ENCODE measurements around the gene COPB2.

Gene COPB2

DNA sequence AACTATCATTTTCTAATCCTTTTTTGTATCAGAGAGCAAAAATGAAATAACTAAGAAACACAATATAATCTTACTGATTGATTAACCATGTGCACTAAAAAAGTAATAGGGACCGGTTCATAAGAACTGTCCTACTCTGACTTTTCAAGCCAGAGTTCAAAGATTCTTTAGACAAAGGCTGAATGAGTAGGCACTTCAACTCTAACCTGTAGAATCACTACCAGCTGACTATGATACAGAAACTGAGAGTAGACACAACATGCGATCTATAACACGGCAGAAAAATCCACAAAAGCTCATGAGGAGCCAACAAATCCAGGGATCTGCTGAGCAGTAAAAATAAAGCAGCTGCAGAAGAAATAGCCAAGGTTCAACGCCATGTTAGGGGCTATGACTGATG lies 8.9 kb downstream of the COPB2 start:
- Histone ChIP-seq H3K36me3 (ENCODE audit: low read length) (peaks cover 20% of the 10 kb centered on the region), H3K9ac (ENCODE audit: low read length) (no peak overlapping the region), H3K27ac (ENCODE audit: low read depth, low read length) (no peak overlapping the region), H3K4me3 (ENCODE audit: insufficient read depth, low read length, poor library complexity, severe bottlenecking) (no peak overlapping the region), H4K20me1 (ENCODE audit: low read depth, low read length) (peaks cover 17% of the 10 kb centered on the region; the same call in 1 of the 2 replicates), H3K79me2 (ENCODE audit: insufficient read depth, low read length) (peaks cover 41% of the 10 kb centered on the region), H3K9me2 (replicated peaks; ENCODE audit: insufficient read depth, low read length) (no peaks in the 10 kb centered on the region), H3K9me3 (ENCODE audit: insufficient read depth, low read length) (no peaks in the 10 kb centered on the region), H3F3A (ENCODE audit: insufficient read depth) (no peaks in the 10 kb centered on the region), H3K4me2 (ENCODE audit: low read depth, low read length, poor library complexity, severe bottlenecking) (no peak overlapping the region), H2AFZ (ENCODE audit: low read depth, low read length, severe bottlenecking) (no peak overlapping the region), H3K27me3 (ENCODE audit: low read length) (no peaks in the 10 kb centered on the region)
- TF ChIP-seq EZH2phosphoT487 (conservative IDR thresholded peaks at IDR 0.05; ENCODE audit: low read length): no peak
- TF ChIP-seq, protein P1, sequence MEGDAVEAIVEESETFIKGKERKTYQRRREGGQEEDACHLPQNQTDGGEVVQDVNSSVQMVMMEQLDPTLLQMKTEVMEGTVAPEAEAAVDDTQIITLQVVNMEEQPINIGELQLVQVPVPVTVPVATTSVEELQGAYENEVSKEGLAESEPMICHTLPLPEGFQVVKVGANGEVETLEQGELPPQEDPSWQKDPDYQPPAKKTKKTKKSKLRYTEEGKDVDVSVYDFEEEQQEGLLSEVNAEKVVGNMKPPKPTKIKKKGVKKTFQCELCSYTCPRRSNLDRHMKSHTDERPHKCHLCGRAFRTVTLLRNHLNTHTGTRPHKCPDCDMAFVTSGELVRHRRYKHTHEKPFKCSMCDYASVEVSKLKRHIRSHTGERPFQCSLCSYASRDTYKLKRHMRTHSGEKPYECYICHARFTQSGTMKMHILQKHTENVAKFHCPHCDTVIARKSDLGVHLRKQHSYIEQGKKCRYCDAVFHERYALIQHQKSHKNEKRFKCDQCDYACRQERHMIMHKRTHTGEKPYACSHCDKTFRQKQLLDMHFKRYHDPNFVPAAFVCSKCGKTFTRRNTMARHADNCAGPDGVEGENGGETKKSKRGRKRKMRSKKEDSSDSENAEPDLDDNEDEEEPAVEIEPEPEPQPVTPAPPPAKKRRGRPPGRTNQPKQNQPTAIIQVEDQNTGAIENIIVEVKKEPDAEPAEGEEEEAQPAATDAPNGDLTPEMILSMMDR (IDR thresholded peaks at IDR 0.05; ENCODE audit: insufficient read depth, low read length, poor library complexity, severe bottlenecking): no peak

DNA sequence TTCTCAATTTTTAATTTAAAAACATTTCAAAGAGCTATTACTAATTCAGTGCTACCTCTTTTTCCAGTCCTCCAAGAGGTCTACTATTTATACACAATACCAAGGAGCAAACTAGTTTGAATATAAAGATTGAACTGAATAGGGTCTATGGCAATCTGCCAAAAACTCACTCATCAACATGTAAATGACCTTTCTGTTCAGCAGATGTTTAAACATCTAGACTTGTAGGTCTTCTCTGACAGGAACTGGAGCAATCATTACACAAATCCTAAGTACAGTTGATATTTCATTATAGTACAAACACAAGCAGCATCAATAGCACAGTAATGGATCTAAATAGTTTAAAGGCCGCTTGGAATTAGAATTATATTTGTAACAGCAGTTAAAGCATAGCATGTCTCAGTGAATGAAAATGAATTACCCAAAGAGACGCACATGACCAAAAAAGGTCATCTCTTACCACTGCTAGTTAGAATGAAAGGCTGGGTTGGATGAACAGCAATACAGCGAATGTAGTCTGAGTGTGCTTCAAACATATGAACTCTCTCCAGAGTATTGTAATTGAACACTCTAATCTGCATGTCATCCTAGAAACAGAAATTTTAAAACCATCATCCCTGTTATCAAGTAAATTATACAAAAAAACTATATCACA lies 10.7 kb downstream of the COPB2 start:
- H3F3A ChIP-seq (ENCODE audit: insufficient read depth): no peaks in the 10 kb centered on the region
- H4K20me1 ChIP-seq (ENCODE audit: low read depth, low read length): peaks cover 8% of the 10 kb centered on the region; the same call in 1 of the 2 replicates
- TF ChIP-seq EZH2phosphoT487 (conservative IDR thresholded peaks at IDR 0.05; ENCODE audit: low read length): no peak
- TF ChIP-seq, protein P1 (IDR thresholded peaks at IDR 0.05; ENCODE audit: insufficient read depth, low read length, poor library complexity, severe bottlenecking): no peak
- no peak overlapping the region for H3K4me2 ChIP-seq (ENCODE audit: low read depth, low read length, poor library complexity, severe bottlenecking)
- no peaks in the 10 kb centered on the region for H3K27me3 ChIP-seq (ENCODE audit: low read length)
- H3K36me3 ChIP-seq (ENCODE audit: low read length): peaks cover 37% of the 10 kb centered on the region
- H3K79me2 ChIP-seq (ENCODE audit: insufficient read depth, low read length): peaks cover 24% of the 10 kb centered on the region
- H3K4me3 ChIP-seq (ENCODE audit: insufficient read depth, low read length, poor library complexity, severe bottlenecking): no peak overlapping the region
- H3K9me3 ChIP-seq (ENCODE audit: insufficient read depth, low read length): no peaks in the 10 kb centered on the region
- H2AFZ ChIP-seq (ENCODE audit: low read depth, low read length, severe bottlenecking): no peak overlapping the region
- H3K9ac ChIP-seq (ENCODE audit: low read length): no peak overlapping the region
- H3K9me2 ChIP-seq (replicated peaks; ENCODE audit: insufficient read depth, low read length): no peaks in the 10 kb centered on the region
- no peak overlapping the region for H3K27ac ChIP-seq (ENCODE audit: low read depth, low read length)

DNA sequence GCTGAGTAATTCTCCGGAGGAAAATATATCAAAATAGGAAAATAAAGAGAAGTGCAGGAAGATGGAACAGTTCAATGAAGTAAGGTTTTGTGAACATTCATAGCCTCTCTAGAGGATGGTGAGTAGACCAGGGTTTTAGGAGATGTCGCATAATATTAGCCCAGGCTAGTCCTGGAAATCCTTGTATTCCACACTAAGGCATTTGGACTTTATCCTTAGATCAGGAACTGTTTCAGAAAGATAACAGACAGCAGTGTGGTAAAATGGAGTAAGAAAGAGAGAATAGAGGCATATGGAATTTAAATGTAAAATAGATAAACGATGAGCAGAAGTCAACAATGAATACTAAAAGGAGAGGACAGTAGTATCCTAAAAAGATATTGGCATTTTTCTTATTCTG lies 12.1 kb downstream of the COPB2 start:
- H2AFZ ChIP-seq (ENCODE audit: low read depth, low read length, severe bottlenecking): no peak overlapping the region
- no peak overlapping the region for H3K4me3 ChIP-seq (ENCODE audit: insufficient read depth, low read length, poor library complexity, severe bottlenecking)
- no peaks in the 10 kb centered on the region for H3K9me3 ChIP-seq (ENCODE audit: insufficient read depth, low read length)
- H3K79me2 ChIP-seq (ENCODE audit: insufficient read depth, low read length): peaks cover 22% of the 10 kb centered on the region
- peaks cover 4% of the 10 kb centered on the region; the same call in 1 of the 2 replicates for H4K20me1 ChIP-seq (ENCODE audit: low read depth, low read length)
- TF ChIP-seq, protein P1 (IDR thresholded peaks at IDR 0.05; ENCODE audit: insufficient read depth, low read length, poor library complexity, severe bottlenecking): no peak
- no peak for TF ChIP-seq EZH2phosphoT487 (conservative IDR thresholded peaks at IDR 0.05; ENCODE audit: low read length)
- H3K36me3 ChIP-seq (ENCODE audit: low read length): peaks cover 48% of the 10 kb centered on the region
- no peak overlapping the region for H3K27ac ChIP-seq (ENCODE audit: low read depth, low read length)
- H3K9ac ChIP-seq (ENCODE audit: low read length): no peak overlapping the region
- no peaks in the 10 kb centered on the region for H3F3A ChIP-seq (ENCODE audit: insufficient read depth)
- no peak overlapping the region for H3K4me2 ChIP-seq (ENCODE audit: low read depth, low read length, poor library complexity, severe bottlenecking)
- no peaks in the 10 kb centered on the region for H3K9me2 ChIP-seq (replicated peaks; ENCODE audit: insufficient read depth, low read length)
- H3K27me3 ChIP-seq (ENCODE audit: low read length): no peaks in the 10 kb centered on the region
